Fibroblast of the aortic adventitia (primary cell): ENCODE data around the gene CTSF. TPM values are rescaled to one million over a fixed set of nuclear protein-coding genes. Genes with fewer than 3 reads are reported as not detected.
A peak's percentile ranks its signal among the peaks of the same experiment; 100 is the strongest.
"Not testable (repeated sequence)": the region's sequence is repeated elsewhere in the genome, so short reads cannot be mapped to it uniquely, and the experiment has no call there.

ENCODE experiments used
- DNase-seq: peaks from one replicate; pipeline ENCODE4 v3.0.0-alpha.2; 2010; ENCODE audit warnings: low read depth
- H3K4me3 ChIP-seq: 2 replicates; pipeline ENCODE4 v1.5.1; 2011; ENCODE audit warnings: low read depth, mild to moderate bottlenecking, control low read depth, low read length, moderate library complexity
- CTCF ChIP-seq: IDR thresholded peaks from 2 replicates; pipeline ENCODE4 v1.5.1; 2011; ENCODE audit warnings: mild to moderate bottlenecking, low read length, control low read depth, inconsistent platforms; ENCODE audit not compliant: insufficient read depth
- total RNA-seq: library from RNA; depleted of rRNA; stranded (reverse); fragments of >200 nt; gene quantifications from 2 replicates; pipeline ENCODE4 v1.2.3, GENCODE V29; 2012; ENCODE audit warnings: low replicate concordance

CTSF gene
- total RNA-seq, 1 donor, result 35.0 TPM

- TF ChIP-seq CTCF, result no peak
- no peak overlapping the region for H3K4me3 ChIP-seq
- no peak for DNase-seq
Observed at GRCh38 chr11:66589996-66590675, 21.7 kb upstream of the CTSF start.

- DNase-seq, H3K4me3 ChIP-seq: not testable (repeated sequence)
Observed at GRCh38 chr11:66589315-66589714, 20.9 kb upstream of the CTSF start.

- no peak for DNase-seq
- H3K4me3 ChIP-seq, result no peak overlapping the region
- TF ChIP-seq CTCF, result no peak
Observed at GRCh38 chr11:66586136-66586535, 17.7 kb upstream of the CTSF start.

- not testable (repeated sequence) for DNase-seq
Observed at GRCh38 chr11:66585447-66585846, 17.0 kb upstream of the CTSF start.

GRCh38 chr11:66582565-66583147 lies 14.2 kb upstream of the CTSF start:
- not testable (repeated sequence) for H3K4me3 ChIP-seq, DNase-seq

More at GRCh38 chr11:66585447-66585846, 17.0 kb upstream of the CTSF start:
- H3K4me3 ChIP-seq, result not testable (repeated sequence)

GRCh38 chr11:66581261-66581660 lies 12.9 kb upstream of the CTSF start:
- DNase-seq, result no peak
- TF ChIP-seq CTCF, result no peak
- no peak overlapping the region for H3K4me3 ChIP-seq

GRCh38 chr11:66580803-66581202 lies 12.4 kb upstream of the CTSF start:
- no peak for TF ChIP-seq CTCF
- no peak overlapping the region for H3K4me3 ChIP-seq
- no peak for DNase-seq

GRCh38 chr11:66579017-66579606 lies 10.7 kb upstream of the CTSF start:
- TF ChIP-seq CTCF, result peak; percentile 80
- peak; percentile 74 for DNase-seq
- no peak overlapping the region for H3K4me3 ChIP-seq
